SK-N-SH treated with all-trans-retinoic acid at 6 μM for 48 hours (cell line): ENCODE measurements around the gene MAPK12.

Experiments
- ATAC-seq: fragments of 200-7000 bp; cut with Tn5 transposase; 3 replicates; pipeline ENCODE4 v1.9.1; 2020; ENCODE audit warnings: mild to moderate bottlenecking, moderate library complexity
- ARNTL ChIP-seq: fragments of 450-650 bp; formaldehyde crosslinking; IDR thresholded peaks from 2 replicates; pipeline ENCODE4 v1.5.0; 2020; ENCODE audit warnings: low read depth, mild to moderate bottlenecking, moderate library complexity, borderline replicate concordance
- BACH2 ChIP-seq: fragments of 250-450 bp; sonication (Bioruptor Pico); IDR thresholded peaks from 2 replicates; pipeline ENCODE4 v1.9.0; 2021; ENCODE audit warnings: mild to moderate bottlenecking, borderline replicate concordance
- CREB5 ChIP-seq: fragments of 250-450 bp; sonication (Bioruptor Pico); IDR thresholded peaks from 2 replicates; pipeline ENCODE4 v1.5.1; 2020; ENCODE audit warnings: low read depth, mild to moderate bottlenecking, moderate library complexity
- CSDC2 ChIP-seq: fragments of 250-450 bp; sonication (Bioruptor Pico); IDR thresholded peaks from 2 replicates; pipeline ENCODE4 v1.5.0; 2020; ENCODE audit warnings: mild to moderate bottlenecking, moderate library complexity
- CSRNP3 ChIP-seq: fragments of 250-450 bp; sonication (Bioruptor Pico); IDR thresholded peaks from 2 replicates; pipeline ENCODE4 v1.5.1; 2021; ENCODE audit warnings: mild to moderate bottlenecking, moderate library complexity
- ESRRG ChIP-seq: fragments of 250-450 bp; sonication (Bioruptor Pico); IDR thresholded peaks from 2 replicates; pipeline ENCODE4 v1.6.1; 2021; ENCODE audit warnings: mild to moderate bottlenecking
- ISL1 ChIP-seq: fragments of 250-450 bp; sonication (Bioruptor Pico); IDR thresholded peaks from 2 replicates; pipeline ENCODE4 v2.1.2; 2022; ENCODE audit warnings: mild to moderate bottlenecking, moderate library complexity
- OSR1 ChIP-seq: fragments of 250-450 bp; sonication (Bioruptor Pico); IDR thresholded peaks from 2 replicates; pipeline ENCODE4 v1.8.0; 2022; ENCODE audit warnings: moderate library complexity, mild to moderate bottlenecking, inconsistent platforms
- PPARA ChIP-seq: fragments of 250-450 bp; sonication (Bioruptor Pico); IDR thresholded peaks from 2 replicates; pipeline ENCODE4 v1.5.0; 2020; ENCODE audit warnings: mild to moderate bottlenecking, borderline replicate concordance
- TCF4 ChIP-seq: fragments of 250-450 bp; sonication (Bioruptor Pico); IDR thresholded peaks from 2 replicates; pipeline ENCODE4 v1.8.0; 2021; ENCODE audit warnings: mild to moderate bottlenecking, moderate library complexity, borderline replicate concordance
- TOX ChIP-seq: fragments of 250-450 bp; sonication (Bioruptor Pico); IDR thresholded peaks from 2 replicates; pipeline ENCODE4 v1.8.0; 2021; ENCODE audit warnings: mild to moderate bottlenecking, moderate library complexity, borderline replicate concordance
- ZC3H10 ChIP-seq: fragments of 250-450 bp; sonication (Bioruptor Pico); IDR thresholded peaks from 2 replicates; pipeline ENCODE4 v1.5.1; 2021; ENCODE audit warnings: mild to moderate bottlenecking, moderate library complexity
- ZFP30 ChIP-seq: fragments of 450-650 bp; formaldehyde crosslinking; IDR thresholded peaks from 2 replicates; pipeline ENCODE4 v1.5.0; 2022; ENCODE audit warnings: mild to moderate bottlenecking, moderate library complexity
- ZNF70 ChIP-seq: fragments of 450-650 bp; formaldehyde crosslinking; IDR thresholded peaks from 2 replicates; pipeline ENCODE4 v1.5.0; 2020; ENCODE audit warnings: mild to moderate bottlenecking, moderate library complexity
- TF ChIP-seq, protein P1 (sequence below): fragments of 250-450 bp; sonication (Bioruptor Pico); IDR thresholded peaks from 2 replicates; pipeline ENCODE4 v1.8.0; 2020; ENCODE audit warnings: mild to moderate bottlenecking, moderate library complexity, borderline replicate concordance
- TF ChIP-seq, protein P2 (sequence below): fragments of 250-450 bp; sonication (Bioruptor Pico); IDR thresholded peaks from 2 replicates; pipeline ENCODE4 v1.5.0; 2020; ENCODE audit warnings: mild to moderate bottlenecking, moderate library complexity

Gene MAPK12

GRCh38 chr22:50252082-50253045 lies 9.1 kb downstream of the MAPK12 start (continued):
- TF ChIP-seq, protein P1, sequence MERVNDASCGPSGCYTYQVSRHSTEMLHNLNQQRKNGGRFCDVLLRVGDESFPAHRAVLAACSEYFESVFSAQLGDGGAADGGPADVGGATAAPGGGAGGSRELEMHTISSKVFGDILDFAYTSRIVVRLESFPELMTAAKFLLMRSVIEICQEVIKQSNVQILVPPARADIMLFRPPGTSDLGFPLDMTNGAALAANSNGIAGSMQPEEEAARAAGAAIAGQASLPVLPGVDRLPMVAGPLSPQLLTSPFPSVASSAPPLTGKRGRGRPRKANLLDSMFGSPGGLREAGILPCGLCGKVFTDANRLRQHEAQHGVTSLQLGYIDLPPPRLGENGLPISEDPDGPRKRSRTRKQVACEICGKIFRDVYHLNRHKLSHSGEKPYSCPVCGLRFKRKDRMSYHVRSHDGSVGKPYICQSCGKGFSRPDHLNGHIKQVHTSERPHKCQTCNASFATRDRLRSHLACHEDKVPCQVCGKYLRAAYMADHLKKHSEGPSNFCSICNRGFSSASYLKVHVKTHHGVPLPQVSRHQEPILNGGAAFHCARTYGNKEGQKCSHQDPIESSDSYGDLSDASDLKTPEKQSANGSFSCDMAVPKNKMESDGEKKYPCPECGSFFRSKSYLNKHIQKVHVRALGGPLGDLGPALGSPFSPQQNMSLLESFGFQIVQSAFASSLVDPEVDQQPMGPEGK (CRISPR knock-in tag): no peak
- TF ChIP-seq ZC3H10 (CRISPR knock-in tag): no peak

- ATAC-seq: peak; percentile 0; the same call in 2 of the 3 replicates
Measured at GRCh38 chr22:50251477-50252081, 9.9 kb downstream of the MAPK12 start.

DNA sequence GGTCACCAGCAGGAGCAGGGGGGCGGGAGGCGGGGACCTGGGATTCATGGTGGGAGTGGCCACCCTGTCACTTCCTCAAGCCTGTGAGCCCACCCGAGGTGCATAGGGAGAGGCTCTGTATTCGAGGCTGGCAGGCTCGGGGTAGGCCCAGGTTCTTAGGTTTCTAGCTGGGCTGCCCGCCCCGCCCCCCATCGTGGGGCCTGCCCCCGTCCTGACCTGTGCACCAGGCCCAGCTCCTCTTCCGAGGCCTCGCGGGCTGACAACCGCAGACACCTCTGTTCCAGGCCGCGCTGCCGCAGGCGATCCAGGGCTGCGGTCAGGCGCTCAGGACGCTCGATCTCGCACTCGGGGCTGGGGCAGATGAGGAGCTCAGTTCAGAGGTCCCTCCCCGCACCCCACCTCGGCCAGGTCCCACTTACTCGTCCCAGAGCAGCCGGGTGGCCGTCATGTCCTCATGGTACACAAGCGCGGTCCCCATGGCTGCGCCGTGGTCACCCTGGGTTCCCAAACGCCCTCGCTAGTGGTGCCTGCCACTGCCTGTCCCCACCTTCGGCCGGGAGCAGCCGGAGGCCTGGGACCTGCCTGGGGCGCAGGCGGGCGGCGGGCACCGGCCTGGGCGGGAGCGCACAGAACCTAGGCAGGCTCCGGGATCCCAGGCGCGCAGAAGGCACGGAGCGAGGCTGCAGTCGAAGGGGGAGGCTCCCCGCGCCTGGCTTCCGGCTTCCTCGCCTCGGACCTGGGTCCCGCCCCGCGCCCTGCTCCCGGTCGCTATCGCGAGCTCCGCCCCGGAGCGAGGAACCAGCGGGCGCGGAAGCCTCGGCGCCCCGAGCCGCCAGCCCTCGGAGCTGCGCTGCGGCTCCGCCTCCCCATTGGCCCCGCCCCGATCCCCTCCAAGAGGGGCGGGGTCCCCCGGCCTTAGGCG lies 10.7 kb downstream of the MAPK12 start, which contains the start of gene HDAC10:
Gene HDAC10, minus strand, starts transcription at position 711 of the 922 bp plus-strand sequence. Its CDS starts 233 bp downstream, at position 478.
- ATAC-seq: peak; percentile 75
- TF ChIP-seq, protein P1 (CRISPR knock-in tag): peak; percentile 33; the same call in 1 of the 2 replicates
- TF ChIP-seq PPARA (CRISPR knock-in tag): no peak

More at GRCh38 chr22:50251477-50252081, 9.9 kb downstream of the MAPK12 start:
- TF ChIP-seq ZNF70 (CRISPR knock-in tag) (no peak), CREB5 (CRISPR knock-in tag) (no peak), ISL1 (no peak), CSRNP3 (no peak), TCF4 (CRISPR knock-in tag) (no peak), OSR1 (no peak), TOX (CRISPR knock-in tag) (no peak), CSDC2 (CRISPR knock-in tag) (no peak)
- TF ChIP-seq, protein P1 (CRISPR knock-in tag): no peak

- ATAC-seq: no peak
- TF ChIP-seq TCF4 (CRISPR knock-in tag) (no peak), OSR1 (no peak), ESRRG (CRISPR knock-in tag) (no peak), BACH2 (CRISPR knock-in tag) (no peak), CSDC2 (CRISPR knock-in tag) (no peak), ARNTL (CRISPR knock-in tag) (no peak), ZFP30 (CRISPR knock-in tag) (no peak)
- TF ChIP-seq, protein P1 (CRISPR knock-in tag): no peak
- TF ChIP-seq, protein P2, sequence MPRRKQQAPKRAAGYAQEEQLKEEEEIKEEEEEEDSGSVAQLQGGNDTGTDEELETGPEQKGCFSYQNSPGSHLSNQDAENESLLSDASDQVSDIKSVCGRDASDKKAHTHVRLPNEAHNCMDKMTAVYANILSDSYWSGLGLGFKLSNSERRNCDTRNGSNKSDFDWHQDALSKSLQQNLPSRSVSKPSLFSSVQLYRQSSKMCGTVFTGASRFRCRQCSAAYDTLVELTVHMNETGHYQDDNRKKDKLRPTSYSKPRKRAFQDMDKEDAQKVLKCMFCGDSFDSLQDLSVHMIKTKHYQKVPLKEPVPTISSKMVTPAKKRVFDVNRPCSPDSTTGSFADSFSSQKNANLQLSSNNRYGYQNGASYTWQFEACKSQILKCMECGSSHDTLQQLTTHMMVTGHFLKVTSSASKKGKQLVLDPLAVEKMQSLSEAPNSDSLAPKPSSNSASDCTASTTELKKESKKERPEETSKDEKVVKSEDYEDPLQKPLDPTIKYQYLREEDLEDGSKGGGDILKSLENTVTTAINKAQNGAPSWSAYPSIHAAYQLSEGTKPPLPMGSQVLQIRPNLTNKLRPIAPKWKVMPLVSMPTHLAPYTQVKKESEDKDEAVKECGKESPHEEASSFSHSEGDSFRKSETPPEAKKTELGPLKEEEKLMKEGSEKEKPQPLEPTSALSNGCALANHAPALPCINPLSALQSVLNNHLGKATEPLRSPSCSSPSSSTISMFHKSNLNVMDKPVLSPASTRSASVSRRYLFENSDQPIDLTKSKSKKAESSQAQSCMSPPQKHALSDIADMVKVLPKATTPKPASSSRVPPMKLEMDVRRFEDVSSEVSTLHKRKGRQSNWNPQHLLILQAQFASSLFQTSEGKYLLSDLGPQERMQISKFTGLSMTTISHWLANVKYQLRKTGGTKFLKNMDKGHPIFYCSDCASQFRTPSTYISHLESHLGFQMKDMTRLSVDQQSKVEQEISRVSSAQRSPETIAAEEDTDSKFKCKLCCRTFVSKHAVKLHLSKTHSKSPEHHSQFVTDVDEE (CRISPR knock-in tag): no peak
Measured at GRCh38 chr22:50250249-50250554, 11.3 kb downstream of the MAPK12 start.
